HEK293 (cell line): ENCODE measurements around the gene RBPJ.

ENCODE experiments used
- BCL11B ChIP-seq: fragments of 450-650 bp; formaldehyde crosslinking; IDR thresholded peaks from 2 replicates; pipeline ENCODE4 v1.5.1; 2016; ENCODE audit warnings: low read depth, missing biosample characterization, missing genetic modification characterization
- BCL6B ChIP-seq: fragments of 450-650 bp; formaldehyde crosslinking; IDR thresholded peaks from 2 replicates; pipeline ENCODE4 v1.5.1; 2017; ENCODE audit warnings: missing biosample characterization, missing genetic modification characterization
- HIC1 ChIP-seq: fragments of 450-650 bp; formaldehyde crosslinking; IDR thresholded peaks from 2 replicates; pipeline ENCODE4 v1.5.1; 2016; ENCODE audit warnings: missing biosample characterization, missing genetic modification characterization
- HOXC10 ChIP-seq: sonication (generic); formaldehyde crosslinking; IDR thresholded peaks from 2 replicates; pipeline ENCODE4 v1.8.1; 2023; ENCODE audit warnings: mild to moderate bottlenecking, missing genetic modification reagents
- KLF16 ChIP-seq: fragments of 450-650 bp; formaldehyde crosslinking; IDR thresholded peaks from 2 replicates; pipeline ENCODE4 v1.5.1; 2017; ENCODE audit warnings: missing biosample characterization, missing genetic modification characterization
- KLF8 ChIP-seq: fragments of 450-650 bp; formaldehyde crosslinking; IDR thresholded peaks from 2 replicates; pipeline ENCODE4 v1.5.1; 2016; ENCODE audit warnings: missing biosample characterization, missing genetic modification characterization
- KLF9 ChIP-seq: fragments of 450-650 bp; formaldehyde crosslinking; IDR thresholded peaks from 2 replicates; pipeline ENCODE4 v1.5.1; 2016; ENCODE audit warnings: missing biosample characterization, missing genetic modification characterization, low read depth
- MZF1 ChIP-seq: fragments of 450-650 bp; formaldehyde crosslinking; IDR thresholded peaks from 2 replicates; pipeline ENCODE4 v1.5.1; 2017; ENCODE audit warnings: missing biosample characterization, missing genetic modification characterization, borderline replicate concordance
- PRDM10 ChIP-seq: fragments of 450-650 bp; formaldehyde crosslinking; IDR thresholded peaks from 2 replicates; pipeline ENCODE4 v1.5.1; 2016; ENCODE audit warnings: missing biosample characterization, missing genetic modification characterization
- SP7 ChIP-seq: fragments of 450-650 bp; formaldehyde crosslinking; IDR thresholded peaks from 2 replicates; pipeline ENCODE4 v1.5.1; 2016; ENCODE audit warnings: missing biosample characterization, missing genetic modification characterization
- ZBTB21 ChIP-seq: fragments of 450-650 bp; formaldehyde crosslinking; IDR thresholded peaks from 2 replicates; pipeline ENCODE4 v1.5.1; 2017; ENCODE audit warnings: missing biosample characterization, missing genetic modification characterization
- ZBTB26 ChIP-seq: fragments of 450-650 bp; formaldehyde crosslinking; optimal IDR thresholded peaks from 2 replicates; pipeline ENCODE3; 2016; ENCODE audit warnings: missing biosample characterization, mild to moderate bottlenecking, missing genetic modification characterization
- ZFHX2 ChIP-seq: fragments of 450-650 bp; formaldehyde crosslinking; conservative IDR thresholded peaks from 2 replicates; pipeline ENCODE4 v1.5.1; 2016; ENCODE audit warnings: missing biosample characterization, missing genetic modification characterization
- ZNF112 ChIP-seq: fragments of 450-650 bp; formaldehyde crosslinking; IDR thresholded peaks from 2 replicates; pipeline ENCODE4 v1.5.0; 2017; ENCODE audit warnings: missing biosample characterization, missing genetic modification characterization
- ZNF138 ChIP-seq: fragments of 450-650 bp; formaldehyde crosslinking; IDR thresholded peaks from 2 replicates; pipeline ENCODE4 v1.5.1; 2016; ENCODE audit warnings: missing biosample characterization, missing genetic modification characterization, borderline replicate concordance
- ZNF146 ChIP-seq: fragments of 450-650 bp; formaldehyde crosslinking; IDR thresholded peaks from 2 replicates; pipeline ENCODE4 v1.5.1; 2016; ENCODE audit warnings: missing biosample characterization, missing genetic modification characterization
- ZNF16 ChIP-seq: fragments of 450-650 bp; formaldehyde crosslinking; IDR thresholded peaks from 2 replicates; pipeline ENCODE4 v1.5.1; 2016; ENCODE audit warnings: low read depth, missing biosample characterization, missing genetic modification characterization
- ZNF169 ChIP-seq: fragments of 450-650 bp; formaldehyde crosslinking; IDR thresholded peaks from 2 replicates; pipeline ENCODE4 v1.5.1; 2016; ENCODE audit warnings: missing biosample characterization, missing genetic modification characterization
- ZNF2 ChIP-seq: fragments of 450-650 bp; formaldehyde crosslinking; IDR thresholded peaks from 2 replicates; pipeline ENCODE4 v1.5.1; 2016; ENCODE audit warnings: missing biosample characterization, missing genetic modification characterization
- ZNF23 ChIP-seq: fragments of 450-650 bp; formaldehyde crosslinking; IDR thresholded peaks from 2 replicates; pipeline ENCODE4 v1.5.1; 2016; ENCODE audit warnings: missing biosample characterization, missing genetic modification characterization, borderline replicate concordance
- ZNF274 ChIP-seq, 2 experiments: fragments of 200-500 bp in 1 of 2; fragments of 450-650 bp in 1 of 2; sonication (Bioruptor generic) in 1 of 2; formaldehyde crosslinking in 1 of 2; IDR thresholded peaks; 2 replicates each; pipeline versions ENCODE4 v1.5.1 to v1.6.1; 2014 to 2016; ENCODE audit warnings: borderline replicate concordance in 1 of 2, inconsistent platforms in 1 of 2, low read length in 1 of 2, missing biosample characterization in 1 of 2, missing genetic modification characterization in 1 of 2
- ZNF335 ChIP-seq: fragments of 450-650 bp; formaldehyde crosslinking; conservative IDR thresholded peaks from 2 replicates; pipeline ENCODE4 v1.5.1; 2016; ENCODE audit warnings: missing biosample characterization, missing genetic modification characterization
- ZNF596 ChIP-seq: fragments of 450-650 bp; IDR thresholded peaks from 2 replicates; pipeline ENCODE4 v1.5.0; 2018; ENCODE audit warnings: missing biosample characterization, mild to moderate bottlenecking, missing genetic modification characterization, moderate library complexity
- ZNF610 ChIP-seq: fragments of 450-650 bp; formaldehyde crosslinking; IDR thresholded peaks from 2 replicates; pipeline ENCODE4 v1.5.1; 2016; ENCODE audit warnings: missing biosample characterization, missing genetic modification characterization, borderline replicate concordance
- ZNF639 ChIP-seq: fragments of 450-650 bp; formaldehyde crosslinking; IDR thresholded peaks from 2 replicates; pipeline ENCODE4 v1.5.1; 2016; ENCODE audit warnings: missing biosample characterization, missing genetic modification characterization
- ZNF692 ChIP-seq: fragments of 450-650 bp; formaldehyde crosslinking; IDR thresholded peaks from 2 replicates; pipeline ENCODE4 v1.5.1; 2016; ENCODE audit warnings: missing biosample characterization, missing genetic modification characterization
- ZNF707 ChIP-seq: fragments of 450-650 bp; formaldehyde crosslinking; IDR thresholded peaks from 2 replicates; pipeline ENCODE4 v1.5.1; 2016; ENCODE audit warnings: missing biosample characterization, missing genetic modification characterization

The RBPJ gene

GRCh38 chr4:26320538-26321372 lies at the start of gene RBPJ (continued):
- TF ChIP-seq KLF8 (tag by site-specific recombination) (peak; percentile 94), ZNF639 (tag by site-specific recombination) (peak; percentile 75; the same call in 1 of the 2 replicates), ZNF274 (IDR thresholded peaks at IDR 0.05; ENCODE audit: low read length) (no peak), ZNF274 (tag by site-specific recombination; IDR thresholded peaks at IDR 0.05; ENCODE audit: borderline replicate concordance) (no peak), HIC1 (tag by site-specific recombination) (0 out of 2 replicates have a peak, but pooled peaks have one; percentile 9), ZNF692 (tag by site-specific recombination) (peak; percentile 76), KLF16 (tag by site-specific recombination) (peak; percentile 95), ZNF707 (no peak), ZNF596 (no peak), ZNF112 (tag by site-specific recombination) (no peak), ZNF2 (tag by site-specific recombination) (peak; percentile 51; the same call in 1 of the 2 replicates), ZNF610 (0 out of 2 replicates have a peak, but pooled peaks have one; percentile 73), ZNF16 (tag by site-specific recombination) (no peak), ZNF23 (tag by site-specific recombination) (no peak), ZNF169 (tag by site-specific recombination) (no peak), KLF9 (tag by site-specific recombination) (peak; percentile 77), ZNF335 (tag by site-specific recombination) (peak; percentile 18), ZNF138 (tag by site-specific recombination) (no peak), SP7 (tag by site-specific recombination) (peak; percentile 87), ZNF146 (tag by site-specific recombination) (no peak), ZBTB26 (tag by site-specific recombination) (peak; percentile 79), MZF1 (tag by site-specific recombination) (peak; percentile 83; the same call in 1 of the 2 replicates), ZFHX2 (tag by site-specific recombination) (peak; percentile 67), BCL6B (tag by site-specific recombination) (0 out of 2 replicates have a peak, but pooled peaks have one; percentile 40), PRDM10 (tag by site-specific recombination) (peak; percentile 94), ZBTB21 (no peak), BCL11B (tag by site-specific recombination) (no peak), HOXC10 (CRISPR knock-in tag) (no peak)
